A549 (cell line): ENCODE measurements around the gene SRRM4. TPM values are rescaled to one million over a fixed set of nuclear protein-coding genes. Genes with fewer than 3 reads are reported as not detected.

ENCODE experiments used
- ATAC-seq, 2 experiments: fragments of 200-7000 bp in 1 of 2; fragments of >200 bp in 1 of 2; cut with Nextera tagmentation in 1 of 2; cut with Tn5 transposase in 1 of 2; 3 replicates each; pipeline versions ENCODE4 v1.8.0 to v1.9.1; 2018 to 2020; ENCODE audit warnings: mild to moderate bottlenecking in 1 of 2, moderate library complexity in 1 of 2
- CTCF ChIA-PET: fragments of 300-600 bp; sonication (Branson Sonifier 250); formaldehyde crosslinking; extraction: SDS; loops from one replicate; lab custom pipeline; 2021; ENCODE audit warnings: antibody characterized with exemption, inconsistent platforms; lab: Yijun Ruan, JAX
- POLR2A ChIA-PET: fragments of 350-600 bp; formaldehyde crosslinking; extraction: SDS; loops from one replicate; lab custom pipeline; 2021; ENCODE audit warnings: antibody characterized with exemption, inconsistent platforms; lab: Yijun Ruan, JAX
- DNase-seq, 2 experiments: peaks; one replicate each; pipeline versions ENCODE4 v3.0.0 to v3.0.0-alpha.2; 2011 to 2016; ENCODE audit warnings: low read depth in 1 of 2, low spot score in 1 of 2
- FAIRE-seq: peaks from 2 replicates; lab custom pipeline; 2011; peaks lifted over from hg19 to GRCh38; lab: Jason Lieb, UNC
- H3K27ac ChIP-seq, 2 experiments: fragments of >200 bp; sonication (Bioruptor Twin); formaldehyde crosslinking; 3 replicates each; pipeline ENCODE4 v1.5.1; 2016 to 2017
- H3K4me1 ChIP-seq: fragments of >200 bp; sonication (Bioruptor Twin); formaldehyde crosslinking; 3 replicates; pipeline ENCODE4 v1.6.1; 2016
- H3K4me2 ChIP-seq: fragments of >200 bp; sonication (Bioruptor Twin); formaldehyde crosslinking; 3 replicates; pipeline ENCODE4 v1.6.1; 2016
- H3K4me3 ChIP-seq: fragments of >200 bp; sonication (Bioruptor Twin); formaldehyde crosslinking; 3 replicates; pipeline ENCODE4 v1.5.1; 2016
- H3K9me3 ChIP-seq: fragments of >200 bp; sonication (Bioruptor Twin); formaldehyde crosslinking; 3 replicates; pipeline ENCODE4 v1.6.1; 2016
- BCL3 ChIP-seq: fragments of >200 bp; sonication (Bioruptor Twin); formaldehyde crosslinking; IDR thresholded peaks from 3 replicates; pipeline ENCODE4 v1.6.1; 2016
- CEBPB ChIP-seq, 2 experiments: fragments of >200 bp in 1 of 2; sonication (Bioruptor Twin) in 1 of 2; formaldehyde crosslinking in 1 of 2; IDR thresholded peaks; 2 replicates each; pipeline ENCODE4 v1.6.1; 2012 to 2016
- CTCF ChIP-seq: fragments of >200 bp; sonication (Bioruptor Twin); formaldehyde crosslinking; IDR thresholded peaks from 3 replicates; pipeline ENCODE4 v1.5.1; 2016
- E2F6 ChIP-seq: IDR thresholded peaks from 2 replicates; pipeline ENCODE4 v1.6.1; 2012; ENCODE audit warnings: low read depth, borderline replicate concordance
- EHMT2 ChIP-seq: fragments of 200-600 bp; sonication (generic); IDR thresholded peaks from 2 replicates; pipeline ENCODE4 v1.6.1; 2016; ENCODE audit warnings: antibody characterized with exemption, low read depth, mild to moderate bottlenecking, moderate library complexity
- ELK1 ChIP-seq: fragments of 150-350 bp; IDR thresholded peaks from 2 replicates; pipeline ENCODE4 v1.6.1; 2014; ENCODE audit warnings: low read depth, mild to moderate bottlenecking, low read length
- FOSL2 ChIP-seq, 2 experiments: fragments of 450-650 bp in 1 of 2; fragments of >200 bp in 1 of 2; sonication (Bioruptor Twin) in 1 of 2; formaldehyde crosslinking; IDR thresholded peaks; 2 replicates each; pipeline versions ENCODE4 v1.5.0 to v1.6.1; 2016 to 2020; ENCODE audit warnings: mild to moderate bottlenecking in 1 of 2, moderate library complexity in 1 of 2
- FOXS1 ChIP-seq: fragments of 250-450 bp; sonication (Bioruptor Pico); IDR thresholded peaks from 2 replicates; pipeline ENCODE4 v1.5.0; 2020; ENCODE audit warnings: mild to moderate bottlenecking, moderate library complexity
- HDAC2 ChIP-seq: fragments of 200-600 bp; sonication (generic); IDR thresholded peaks from 2 replicates; pipeline ENCODE4 v1.6.1; 2016
- HES2 ChIP-seq: fragments of >200 bp; sonication (Bioruptor Twin); formaldehyde crosslinking; IDR thresholded peaks from 2 replicates; pipeline ENCODE4 v1.6.1; 2016
- HEYL ChIP-seq: fragments of 250-450 bp; sonication (Bioruptor Pico); IDR thresholded peaks from 2 replicates; pipeline ENCODE4 v1.8.0; 2021; ENCODE audit warnings: mild to moderate bottlenecking, moderate library complexity
- HOXB13 ChIP-seq: fragments of 250-450 bp; sonication (Bioruptor Pico); IDR thresholded peaks from 2 replicates; pipeline ENCODE4 v1.5.0; 2020; ENCODE audit warnings: low read depth, mild to moderate bottlenecking, moderate library complexity
- JUN ChIP-seq, 2 experiments: fragments of >200 bp; sonication (Bioruptor Twin); formaldehyde crosslinking; IDR thresholded peaks; 2 replicates in 1 of 2; 3 replicates in 1 of 2; pipeline ENCODE4 v1.6.1; 2016 to 2017
- JUNB ChIP-seq: fragments of >200 bp; sonication (Bioruptor Twin); formaldehyde crosslinking; IDR thresholded peaks from 2 replicates; pipeline ENCODE4 v1.6.1; 2016
- KDM1A ChIP-seq: fragments of 200-600 bp; sonication (generic); IDR thresholded peaks from 2 replicates; pipeline ENCODE4 v1.6.1; 2016; ENCODE audit warnings: low read depth, mild to moderate bottlenecking
- MAFK ChIP-seq: fragments of 450-650 bp; IDR thresholded peaks from 2 replicates; pipeline ENCODE4 v1.6.1; 2014; ENCODE audit not compliant: partially characterized antibody
- MYC ChIP-seq: IDR thresholded peaks from 2 replicates; pipeline ENCODE4 v1.6.1; 2012; ENCODE audit warnings: mild to moderate bottlenecking, inconsistent platforms, low read length, improper control_type of control experiment, borderline replicate concordance
- NR3C1 ChIP-seq: fragments of >200 bp; sonication (Bioruptor Twin); formaldehyde crosslinking; IDR thresholded peaks from 3 replicates; pipeline ENCODE4 v1.6.1; 2017
- PBX3 ChIP-seq: IDR thresholded peaks from 2 replicates; pipeline ENCODE4 v1.6.1; 2012
- PHF8 ChIP-seq: fragments of 200-600 bp; sonication (generic); IDR thresholded peaks from 2 replicates; pipeline ENCODE4 v1.6.1; 2016; ENCODE audit warnings: low read depth, mild to moderate bottlenecking, antibody characterized with exemption, moderate library complexity, borderline replicate concordance
- POLR2A ChIP-seq: IDR thresholded peaks from 2 replicates; pipeline ENCODE4 v1.6.1; 2012; ENCODE audit warnings: mild to moderate bottlenecking, low read length
- POLR2AphosphoS2 ChIP-seq: conservative IDR thresholded peaks from 2 replicates; pipeline ENCODE4 v1.6.1; 2012; ENCODE audit warnings: low read length, improper control_type of control experiment, inconsistent platforms
- RAD21 ChIP-seq, 2 experiments: fragments of >200 bp in 1 of 2; sonication (Bioruptor Twin) in 1 of 2; formaldehyde crosslinking in 1 of 2; IDR thresholded peaks in 1 of 2; conservative IDR thresholded peaks in 1 of 2; 2 replicates in 1 of 2; 3 replicates in 1 of 2; pipeline ENCODE4 v1.6.1; 2012 to 2018; ENCODE audit warnings: inconsistent platforms in 1 of 2
- RFX5 ChIP-seq: fragments of 450-650 bp; IDR thresholded peaks from 2 replicates; pipeline ENCODE4 v1.7.1; 2014; ENCODE audit warnings: antibody characterized with exemption, mild to moderate bottlenecking, moderate library complexity
- SMC3 ChIP-seq: fragments of >200 bp; sonication (Bioruptor Twin); formaldehyde crosslinking; IDR thresholded peaks from 3 replicates; pipeline ENCODE4 v1.6.1; 2018; ENCODE audit warnings: inconsistent platforms
- TFCP2L1 ChIP-seq: fragments of 250-450 bp; sonication (Bioruptor Pico); IDR thresholded peaks from 2 replicates; pipeline ENCODE4 v1.5.0; 2021; ENCODE audit warnings: mild to moderate bottlenecking
- USF2 ChIP-seq: fragments of 450-650 bp; IDR thresholded peaks from 2 replicates; pipeline ENCODE4 v1.6.1; 2014; ENCODE audit warnings: antibody characterized with exemption
- ZC3H11A ChIP-seq: fragments of 450-650 bp; IDR thresholded peaks from 2 replicates; pipeline ENCODE4 v1.6.1; 2014; ENCODE audit warnings: antibody characterized with exemption, mild to moderate bottlenecking
- ZFP36 ChIP-seq: fragments of 450-650 bp; IDR thresholded peaks from 2 replicates; pipeline ENCODE4 v1.6.1; 2014; ENCODE audit warnings: borderline replicate concordance; ENCODE audit not compliant: partially characterized antibody
- ZNF302 ChIP-seq: fragments of 250-450 bp; sonication (Bioruptor Pico); IDR thresholded peaks from 2 replicates; pipeline ENCODE4 v1.9.0; 2021; ENCODE audit warnings: inconsistent platforms, mild to moderate bottlenecking, moderate library complexity
- WGBS: methylation state at CpG from one replicate; pipeline ENCODE4 v1.1.6; 2017; ENCODE audit errors: missing lambda C conversion rate; 5-methylcytosine and 5-hydroxymethylcytosine counted together
- polyA plus RNA-seq, 4 experiments: library from polyadenylated mRNA; depleted of rRNA in 3 of 4; stranded (reverse); fragments of >200 nt; fragmentation: RNase III in 1 of 4; extraction: RNeasy Plus Mini Kit Qiagen cat#74134 plus additional on column Dnase treatment in 1 of 4; gene quantifications; 2 replicates in 3 of 4; 3 replicates in 1 of 4; pipeline ENCODE4 v1.2.3, GENCODE V29; 2011 to 2017

SRRM4 gene
- polyA plus RNA-seq, 2 of the 4 experiments (the other 2 are of a cell fraction), result not detected

- WGBS, result 6% methylated on average over 3 of the region's 3 CpGs
Measured at GRCh38 chr12:119012179-119012578, 30.8 kb downstream of the SRRM4 start.

GRCh38 chr12:119013023-119013422 lies 31.7 kb downstream of the SRRM4 start:
- CTCF ChIA-PET, result no interaction called here
- POLR2A ChIA-PET, result no interaction called here
- H3K4me2 ChIP-seq, result no peak overlapping the region

More at GRCh38 chr12:119012179-119012578, 30.8 kb downstream of the SRRM4 start:
- no peak for ATAC-seq
- CTCF ChIA-PET, result no interaction called here
- H3K27ac ChIP-seq, result no peak overlapping the region
- no peak overlapping the region for H3K4me2 ChIP-seq
- FAIRE-seq, result no peak
- DNase-seq, result no peak
- TF ChIP-seq NR3C1 (no peak), JUNB (no peak), PBX3 (no peak), MYC (no peak), E2F6 (no peak), SMC3 (no peak), ELK1 (no peak), JUN (IDR thresholded peaks at IDR 0.05) (no peak), FOXS1 (CRISPR knock-in tag) (no peak), HES2 (no peak), ZFP36 (no peak), MAFK (no peak), RFX5 (no peak), RAD21 (conservative IDR thresholded peaks at IDR 0.05 in 1 of 2, IDR thresholded peaks at IDR 0.05 in 1 of 2) (no peak)
- H3K9me3 ChIP-seq, result no peaks in the 10 kb centered on the region; the same call in 2 of the 3 replicates
- POLR2A ChIA-PET, result no interaction called here
- no peak overlapping the region for H3K4me3 ChIP-seq
- H3K4me1 ChIP-seq, result no peaks in the 10 kb centered on the region

More at GRCh38 chr12:119013023-119013422, 31.7 kb downstream of the SRRM4 start:
- TF ChIP-seq FOXS1 (CRISPR knock-in tag) (no peak), POLR2AphosphoS2 (no peak), ZC3H11A (no peak), BCL3 (no peak), PHF8 (no peak), EHMT2 (no peak), CTCF (no peak), KDM1A (no peak), HDAC2 (no peak), TFCP2L1 (CRISPR knock-in tag) (no peak), HEYL (no peak), ZNF302 (no peak), USF2 (no peak), POLR2A (no peak), CEBPB (IDR thresholded peaks at IDR 0.05) (no peak), HES2 (no peak), ZFP36 (no peak), FOSL2 (IDR thresholded peaks at IDR 0.05) (no peak), FOSL2 (CRISPR knock-in tag; IDR thresholded peaks at IDR 0.05) (no peak), HOXB13 (CRISPR knock-in tag) (no peak)
- H3K4me1 ChIP-seq, result no peaks in the 10 kb centered on the region
- H3K4me3 ChIP-seq, result no peak overlapping the region
- FAIRE-seq (no peak), DNase-seq (no peak), ATAC-seq (no peak)
- no peak overlapping the region for H3K27ac ChIP-seq
- no peaks in the 10 kb centered on the region; the same call in 2 of the 3 replicates for H3K9me3 ChIP-seq
